GM18511 (cell line): Measurements from ENCODE around the gene TPP2.

ENCODE experiments used
- ATAC-seq: cut with Tn5 transposase; IDR thresholded peaks from one replicate; pipeline ENCODE4 v1.9.1; 2021; ENCODE audit warnings: mild to moderate bottlenecking, moderate library complexity; ENCODE audit not compliant: unreplicated experiment

The TPP2 gene

DNA sequence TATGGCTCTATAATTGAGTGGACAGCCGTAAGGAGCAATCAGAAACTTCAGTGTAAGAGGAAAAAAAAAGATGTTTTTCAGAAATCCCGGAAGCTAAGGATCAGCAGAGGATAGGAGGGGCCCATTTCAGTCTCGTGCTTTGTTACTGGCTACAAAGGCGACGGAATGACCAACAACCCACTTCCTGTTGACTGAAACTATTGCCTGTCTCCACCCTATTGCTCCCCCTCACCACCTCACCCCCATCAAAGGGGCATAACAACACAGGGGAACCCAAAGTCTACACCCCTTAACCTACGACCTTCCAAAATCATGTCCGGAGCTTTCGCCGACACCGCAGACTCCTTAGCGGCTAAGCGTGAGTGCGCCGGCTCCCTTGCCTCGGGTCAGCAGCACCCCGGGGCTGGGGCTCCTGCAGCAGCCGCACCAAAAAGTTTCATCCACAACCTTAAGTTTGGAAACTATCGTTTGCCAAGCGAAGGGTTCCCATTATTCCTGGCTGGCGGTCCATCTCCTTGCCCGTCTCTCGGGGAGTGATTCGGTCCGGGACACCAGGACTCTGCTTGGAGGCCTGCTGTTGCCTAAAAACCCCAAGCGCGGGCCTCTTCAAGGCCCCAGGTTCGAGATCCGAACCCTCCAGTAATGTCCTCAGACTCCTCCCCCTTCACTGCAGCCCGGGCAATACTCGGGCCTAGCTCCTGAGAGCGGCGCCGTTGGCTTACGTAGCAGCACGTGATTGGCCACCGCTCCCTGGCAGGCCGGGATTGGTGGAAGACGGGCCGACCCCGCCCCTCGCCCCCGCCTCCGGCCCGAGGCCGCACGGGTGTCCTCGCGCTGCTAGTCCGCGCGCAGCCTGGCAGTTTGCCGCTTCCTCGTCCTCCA is at the start of gene TPP2:
Gene TPP2 (plus strand): TSS at position 840 of the 882 bp plus-strand sequence. CDS start 53 bp downstream, outside the sequence.
- ATAC-seq = peak; percentile 79

GRCh38 chr13:102548811-102549210 is 48.0 kb upstream of the TPP2 start:
- ATAC-seq = no peak

- no peak for ATAC-seq
These were observed 46.3 kb upstream of the TPP2 start for GRCh38 chr13:102550507-102550906.

DNA sequence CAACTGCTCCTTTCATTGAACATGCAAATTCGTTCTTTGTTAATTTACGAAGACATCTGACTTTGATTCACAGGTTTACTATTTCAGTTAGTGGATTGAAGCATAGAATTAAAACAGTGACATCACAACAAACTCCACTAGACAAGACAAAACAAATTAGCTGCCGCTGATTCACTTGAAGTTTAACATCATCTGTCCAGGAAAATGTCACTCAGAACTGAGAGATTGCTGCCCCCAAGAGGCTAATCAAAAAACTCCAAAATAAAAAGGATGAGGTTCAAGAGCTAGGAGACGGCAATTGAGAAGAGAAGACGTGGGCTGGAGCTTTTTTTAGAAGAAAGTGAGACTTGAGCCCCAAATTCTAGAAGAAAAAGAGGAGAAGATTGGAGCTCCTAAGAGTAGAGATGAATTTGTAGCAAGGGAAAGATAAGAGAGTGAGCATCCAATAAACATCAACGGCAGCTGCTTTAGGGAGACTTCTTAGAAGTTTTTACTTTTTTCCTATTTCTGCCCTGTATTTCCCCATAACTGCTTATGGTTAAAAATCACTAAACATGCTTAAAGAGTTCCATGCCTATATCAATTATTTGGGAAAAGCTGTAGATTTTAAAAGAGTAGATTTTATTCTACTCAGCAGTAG is 40.8 kb upstream of the TPP2 start:
- ATAC-seq = peak; percentile 84

- no peak for ATAC-seq
These were observed 40.0 kb upstream of the TPP2 start for GRCh38 chr13:102556806-102557205.

DNA sequence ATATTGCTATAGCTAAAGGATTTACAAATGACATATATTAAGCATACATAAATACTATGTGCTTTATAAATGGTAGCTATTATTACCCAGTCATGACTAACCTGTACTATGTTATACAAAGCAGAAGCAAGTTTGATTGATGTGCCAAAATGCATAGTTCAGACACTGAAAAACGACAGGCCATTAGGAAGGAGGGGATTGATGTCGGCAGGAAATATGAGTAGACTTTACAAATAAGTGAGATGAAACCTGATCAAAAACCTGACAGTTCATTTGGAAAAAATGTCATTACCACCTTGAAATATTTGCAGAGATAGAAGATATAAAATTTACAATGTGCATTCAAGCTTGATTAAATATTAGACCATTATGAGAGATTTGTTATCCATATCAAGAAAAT is 38.8 kb upstream of the TPP2 start:
- no peak for ATAC-seq

DNA sequence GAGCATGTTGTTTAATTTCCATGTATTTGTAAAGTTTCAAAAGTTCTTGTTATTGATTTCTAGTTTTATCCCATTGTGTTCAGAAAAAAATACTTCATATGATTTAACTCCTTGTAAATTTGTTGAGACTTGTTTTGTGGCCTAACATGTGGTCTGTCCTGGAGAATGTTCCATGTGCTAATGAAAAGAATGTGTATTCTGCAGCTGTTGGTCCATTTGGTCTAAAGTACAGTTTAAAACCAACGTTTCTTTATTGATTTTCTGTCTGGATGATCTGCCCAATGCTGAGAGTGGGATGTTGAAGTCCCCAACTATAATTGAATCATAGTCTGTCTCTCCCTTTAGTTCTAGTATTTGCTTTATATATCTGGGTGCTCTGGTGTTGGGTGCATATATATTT is 34.9 kb upstream of the TPP2 start:
- no peak for ATAC-seq

GRCh38 chr13:102563267-102563666 is 33.5 kb upstream of the TPP2 start:
- no peak for ATAC-seq

- ATAC-seq = no peak
These were observed 32.2 kb upstream of the TPP2 start for GRCh38 chr13:102564564-102564963.

DNA sequence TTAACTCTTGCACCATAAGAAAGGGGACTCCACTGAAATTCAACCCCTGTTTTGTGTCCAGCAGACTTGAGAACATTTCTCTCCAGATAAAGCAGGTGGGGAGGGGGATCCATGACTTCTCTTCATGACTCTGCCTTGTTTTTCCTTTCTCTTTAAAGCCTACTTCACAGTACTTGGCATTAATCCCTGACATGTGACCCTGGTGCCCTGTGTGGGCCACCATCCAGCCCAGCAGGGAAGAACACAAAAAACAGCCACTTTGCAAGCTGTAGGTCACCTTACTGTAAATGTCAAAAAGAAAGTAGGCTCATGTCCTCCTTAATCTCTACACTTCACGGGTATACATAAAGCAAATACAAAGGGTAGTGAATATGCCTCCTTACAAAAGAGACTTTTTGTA is 30.3 kb upstream of the TPP2 start:
- no peak for ATAC-seq

- no peak for ATAC-seq
These were observed 28.9 kb upstream of the TPP2 start for GRCh38 chr13:102567857-102568256.

- no peak for ATAC-seq
These were observed 27.3 kb upstream of the TPP2 start for GRCh38 chr13:102569488-102569887.

GRCh38 chr13:102571075-102571474 is 25.7 kb upstream of the TPP2 start:
- ATAC-seq = no peak

- no peak for ATAC-seq
These were observed 24.5 kb upstream of the TPP2 start for GRCh38 chr13:102572323-102572722.

GRCh38 chr13:102580552-102581169 is 16.1 kb upstream of the TPP2 start:
- peak; percentile 64 for ATAC-seq

GRCh38 chr13:102582256-102582655 is 14.5 kb upstream of the TPP2 start:
- ATAC-seq = no peak

DNA sequence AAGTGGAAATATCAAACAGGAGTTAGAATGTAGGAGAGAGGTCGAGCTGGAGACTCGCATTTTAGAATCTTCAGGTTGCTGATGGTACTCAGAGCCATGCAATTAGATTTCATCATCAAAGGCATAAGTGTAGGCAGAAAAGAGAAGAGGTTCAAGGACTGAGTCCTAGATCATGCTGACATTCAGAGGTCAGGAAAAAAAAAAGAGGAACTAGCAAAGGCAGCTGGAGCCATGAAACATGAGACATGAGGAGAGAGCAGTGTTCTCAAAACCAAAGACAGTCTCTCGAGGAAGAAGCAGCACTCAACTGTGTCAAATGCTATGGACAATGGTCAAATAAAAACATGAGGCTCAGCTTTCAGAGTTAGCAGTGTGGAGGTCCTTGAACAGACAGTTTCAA is 12.4 kb upstream of the TPP2 start:
- ATAC-seq = peak; percentile 73

GRCh38 chr13:102586615-102587014 is 10.2 kb upstream of the TPP2 start:
- no peak for ATAC-seq

GRCh38 chr13:102587916-102588315 is 8.9 kb upstream of the TPP2 start:
- no peak for ATAC-seq

DNA sequence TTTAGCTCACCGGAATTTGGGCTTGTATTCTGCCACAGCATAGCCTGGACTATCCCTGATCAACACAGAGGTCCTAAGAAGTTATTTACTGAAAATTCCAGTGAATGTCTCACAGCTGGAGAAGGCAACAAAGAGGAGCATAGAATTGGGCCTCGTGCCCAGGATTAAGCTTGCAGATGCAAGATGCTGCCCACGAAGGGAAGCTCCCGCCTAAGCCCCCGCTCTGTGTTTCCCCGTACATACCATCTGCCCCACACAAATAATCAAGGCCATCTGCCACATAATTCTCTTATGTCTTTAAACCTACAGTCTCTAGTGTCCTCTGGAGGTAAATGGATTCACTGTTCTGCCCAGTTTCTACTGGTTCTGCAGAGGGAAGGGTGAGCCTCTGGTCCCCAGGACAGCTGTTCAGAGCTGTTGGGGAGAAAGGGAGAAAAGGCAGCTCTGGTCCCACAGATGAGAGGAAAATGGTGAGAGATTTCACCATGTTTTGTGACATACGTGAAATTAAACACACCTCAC is 7.4 kb upstream of the TPP2 start:
- ATAC-seq = no peak

- peak; percentile 48 for ATAC-seq
These were observed 4.6 kb upstream of the TPP2 start for GRCh38 chr13:102591988-102592781.
